Adrenal gland (tissue), 5 donors: ENCODE data around the gene TRAPPC12.

Experiments used
- POLR2A ChIP-seq, 2 donors: fragments of 450-650 bp; IDR thresholded peaks; one replicate each; pipeline ENCODE4 v1.6.1; 2017; ENCODE audit warnings: antibody characterized with exemption in 2 of 2, mild to moderate bottlenecking in 2 of 2, moderate library complexity in 1 of 2
- TF ChIP-seq, protein P1 (sequence below), 6 experiments: fragments of 450-650 bp in 4 of 6; fragments of 200-600 bp in 2 of 6; sonication (generic) in 1 of 6; IDR thresholded peaks; 1 replicate in 5 of 6; 2 replicates in 1 of 6; pipeline versions ENCODE4 v1.5.1 to v1.8.0; 2016 to 2021; ENCODE audit warnings: antibody characterized with exemption in 6 of 6, mild to moderate bottlenecking in 2 of 6, moderate library complexity in 1 of 6
- donor health status: DM: no; HTN: no; CAD: no.

DNA sequence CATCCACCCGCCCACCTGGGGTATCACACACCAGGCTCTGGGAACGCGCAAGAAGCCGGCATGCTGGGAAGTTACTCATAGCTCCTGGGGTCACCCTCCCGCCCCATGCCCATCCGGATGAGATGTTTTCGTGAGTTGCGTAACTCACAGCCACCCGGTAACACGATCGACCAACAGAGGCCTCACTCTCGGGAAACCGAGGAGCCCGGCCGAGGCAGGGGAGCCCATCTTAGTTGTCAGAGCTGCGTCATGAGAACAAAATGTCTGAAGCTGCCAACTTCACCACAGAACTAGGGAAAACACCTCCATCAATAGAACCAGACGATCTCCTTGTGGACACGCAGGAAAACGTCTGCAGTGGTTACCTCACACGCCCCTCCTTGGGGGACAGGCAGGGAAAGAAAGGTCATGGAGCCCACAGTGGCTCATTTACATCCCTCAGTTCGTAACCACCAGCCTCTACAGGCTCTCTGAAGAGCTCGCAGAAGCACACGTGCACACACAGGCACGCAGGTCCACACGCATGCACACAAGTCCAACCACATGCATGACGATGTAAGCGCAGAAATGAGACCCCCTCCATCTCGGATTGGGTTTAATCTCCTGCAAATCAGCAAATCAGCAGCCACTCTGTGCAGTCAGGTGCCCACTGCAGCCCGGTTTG, 113.6 kb downstream of the TRAPPC12 start:
- TF ChIP-seq, protein P1, sequence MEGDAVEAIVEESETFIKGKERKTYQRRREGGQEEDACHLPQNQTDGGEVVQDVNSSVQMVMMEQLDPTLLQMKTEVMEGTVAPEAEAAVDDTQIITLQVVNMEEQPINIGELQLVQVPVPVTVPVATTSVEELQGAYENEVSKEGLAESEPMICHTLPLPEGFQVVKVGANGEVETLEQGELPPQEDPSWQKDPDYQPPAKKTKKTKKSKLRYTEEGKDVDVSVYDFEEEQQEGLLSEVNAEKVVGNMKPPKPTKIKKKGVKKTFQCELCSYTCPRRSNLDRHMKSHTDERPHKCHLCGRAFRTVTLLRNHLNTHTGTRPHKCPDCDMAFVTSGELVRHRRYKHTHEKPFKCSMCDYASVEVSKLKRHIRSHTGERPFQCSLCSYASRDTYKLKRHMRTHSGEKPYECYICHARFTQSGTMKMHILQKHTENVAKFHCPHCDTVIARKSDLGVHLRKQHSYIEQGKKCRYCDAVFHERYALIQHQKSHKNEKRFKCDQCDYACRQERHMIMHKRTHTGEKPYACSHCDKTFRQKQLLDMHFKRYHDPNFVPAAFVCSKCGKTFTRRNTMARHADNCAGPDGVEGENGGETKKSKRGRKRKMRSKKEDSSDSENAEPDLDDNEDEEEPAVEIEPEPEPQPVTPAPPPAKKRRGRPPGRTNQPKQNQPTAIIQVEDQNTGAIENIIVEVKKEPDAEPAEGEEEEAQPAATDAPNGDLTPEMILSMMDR (IDR thresholded peaks at IDR 0.05), result no peak
- no peak for TF ChIP-seq POLR2A (IDR thresholded peaks at IDR 0.05)
